SHP77 treated with DMSO at 0.1 percent for 48 hours (cell line): ENCODE data around the gene MAGEB2.
"Not testable (repeated sequence)": the region's sequence is repeated elsewhere in the genome, so short reads cannot be mapped to it uniquely, and the experiment has no call there.

ENCODE experiments used
- DNase-seq: peaks from one replicate; lab custom pipeline; 2025; lab: John Stamatoyannopoulos, UW

MAGEB2 gene

GRCh38 chrX:30215357-30215843 is at the start of gene MAGEB2:
MAGEB2 (plus strand) TSS chrX:30215563; CDS start chrX:30218581, 3,018 bp downstream.
- DNase-seq = peak; percentile 32

DNA sequence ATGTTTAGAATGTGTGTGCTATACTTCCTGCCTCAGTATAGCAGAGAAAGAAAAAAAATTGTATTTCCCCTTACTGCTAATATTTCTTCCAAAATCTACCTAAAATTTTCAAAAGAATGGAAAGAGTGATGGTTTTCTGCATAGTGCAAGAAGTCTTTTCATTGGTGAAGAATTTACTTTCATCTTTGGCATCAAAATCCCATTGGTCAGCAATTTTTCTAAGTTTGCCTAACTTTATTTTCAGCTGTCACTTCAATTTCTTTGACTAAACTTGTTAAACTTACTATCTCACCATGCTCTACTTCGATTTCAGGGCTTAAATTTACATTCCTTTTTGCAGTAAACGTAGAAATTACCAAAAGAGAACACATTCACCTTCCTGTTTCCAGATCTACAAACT is 44.5 kb upstream of the MAGEB2 start:
- no peak for DNase-seq

DNA sequence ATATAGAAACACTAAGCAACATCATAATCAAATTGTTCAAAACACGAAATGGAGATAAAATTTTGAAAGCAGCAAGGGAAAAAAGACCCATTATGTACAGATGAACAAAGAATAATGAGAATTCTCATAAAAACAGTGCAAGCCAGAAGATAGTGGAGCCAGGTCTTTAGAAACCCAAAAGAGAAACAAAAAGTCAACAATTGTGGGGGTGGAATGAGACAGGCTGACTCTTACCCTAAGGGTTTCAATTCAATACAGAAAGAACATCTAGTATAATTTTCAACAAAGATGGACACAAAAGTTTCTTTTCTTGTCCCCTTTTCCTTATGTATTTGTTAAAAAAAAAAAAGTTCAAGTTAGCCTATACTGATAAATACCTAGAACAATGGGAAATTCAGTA is 34.0 kb upstream of the MAGEB2 start:
- no peak for DNase-seq

- DNase-seq = no peak
These were observed 31.8 kb upstream of the MAGEB2 start for GRCh38 chrX:30183554-30183953.

DNA sequence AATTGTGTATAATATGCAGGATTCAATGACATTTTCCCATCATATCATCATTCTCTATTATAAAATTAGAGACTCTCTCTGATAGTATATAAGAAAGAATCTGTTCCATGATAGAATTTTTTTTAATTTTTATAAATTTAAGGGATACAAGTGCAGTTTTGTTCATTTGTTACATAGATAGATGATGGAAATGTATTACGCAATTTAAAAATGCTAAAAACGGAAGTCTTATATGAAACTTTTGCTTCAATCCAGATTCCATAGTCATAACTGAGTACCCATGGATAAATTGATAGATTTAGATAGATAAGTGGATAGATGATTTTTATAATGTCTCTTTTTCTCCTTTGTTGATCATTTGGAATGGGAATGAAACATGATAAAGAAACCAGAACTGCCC is 24.9 kb upstream of the MAGEB2 start:
- no peak for DNase-seq

- not testable (repeated sequence) for DNase-seq
These were observed 21.5 kb upstream of the MAGEB2 start for GRCh38 chrX:30193910-30194309.

DNA sequence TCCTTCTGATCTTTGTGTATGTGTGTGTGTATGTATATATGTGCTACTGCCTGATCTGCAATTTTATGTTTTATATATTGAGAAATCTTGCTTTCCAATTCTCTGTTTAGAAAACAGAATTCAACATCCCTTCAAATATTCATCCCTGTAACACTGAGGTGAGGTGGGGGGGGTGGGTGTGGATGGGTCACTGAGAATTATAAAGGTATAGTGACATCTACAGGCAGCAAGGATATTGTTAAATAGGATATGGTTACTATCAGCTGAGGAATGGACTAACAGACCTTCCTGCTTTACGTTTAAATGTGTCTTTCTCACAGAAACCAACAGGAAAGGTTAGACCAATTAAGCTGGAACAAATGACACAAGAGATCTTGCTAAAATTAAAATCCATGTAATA is 19.0 kb upstream of the MAGEB2 start:
- no peak for DNase-seq

DNA sequence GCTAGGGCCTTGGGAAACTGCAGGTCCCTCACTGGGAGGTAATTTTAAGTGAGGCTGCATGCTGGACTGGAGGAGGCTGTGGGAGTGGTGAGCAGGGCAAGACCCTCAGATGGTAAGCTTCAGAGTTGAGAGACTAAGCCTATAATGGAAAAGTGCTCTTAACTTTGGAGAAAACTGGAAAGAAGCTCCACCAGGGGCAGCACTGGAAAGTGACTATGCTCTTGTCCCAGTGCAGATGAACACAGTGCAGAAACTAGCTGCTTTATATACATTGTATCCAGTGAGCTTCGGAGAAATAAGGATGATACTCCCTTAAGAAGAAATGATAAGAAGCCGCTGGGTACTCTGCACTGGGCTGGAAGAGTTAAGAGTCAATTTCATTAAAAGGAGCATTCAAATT is 3.2 kb upstream of the MAGEB2 start:
- no peak for DNase-seq

DNA sequence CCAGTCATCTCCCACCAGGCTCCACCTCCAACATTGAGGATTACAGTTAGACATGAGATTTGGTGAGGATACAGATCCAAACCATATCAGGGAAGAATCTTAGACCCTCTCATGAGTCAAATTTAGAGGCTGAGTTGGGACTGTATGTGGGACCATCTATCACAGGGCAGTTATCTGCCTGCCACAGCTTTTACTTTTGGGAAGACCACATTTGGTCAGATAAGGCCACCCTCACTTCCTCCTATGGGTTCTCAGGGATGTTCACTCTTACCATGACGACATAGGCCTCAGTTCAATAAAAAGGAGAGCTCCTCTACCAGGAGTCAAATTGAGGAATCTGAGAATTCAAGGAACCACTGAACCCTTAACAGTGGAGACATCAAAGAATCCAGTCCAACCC is 2.1 kb downstream of the MAGEB2 start:
- no peak for DNase-seq

DNA sequence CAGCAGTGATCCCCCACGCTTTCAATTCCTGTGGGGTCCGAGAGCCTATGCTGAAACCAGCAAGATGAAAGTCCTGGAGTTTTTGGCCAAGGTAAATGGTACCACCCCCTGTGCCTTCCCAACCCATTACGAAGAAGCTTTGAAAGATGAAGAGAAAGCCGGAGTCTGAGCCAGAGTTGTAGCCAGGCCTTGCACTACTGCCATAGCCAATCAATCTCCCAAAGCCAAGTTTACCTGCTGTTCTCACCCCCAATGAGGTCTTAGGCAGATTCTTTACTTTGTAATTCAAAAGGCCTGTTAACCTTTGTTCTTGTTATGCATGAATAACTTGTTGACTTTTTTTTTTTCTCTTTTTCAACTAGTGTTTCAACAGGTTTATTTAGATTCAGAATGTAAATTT is 4.0 kb downstream of the MAGEB2 start:
- DNase-seq = no peak

DNA sequence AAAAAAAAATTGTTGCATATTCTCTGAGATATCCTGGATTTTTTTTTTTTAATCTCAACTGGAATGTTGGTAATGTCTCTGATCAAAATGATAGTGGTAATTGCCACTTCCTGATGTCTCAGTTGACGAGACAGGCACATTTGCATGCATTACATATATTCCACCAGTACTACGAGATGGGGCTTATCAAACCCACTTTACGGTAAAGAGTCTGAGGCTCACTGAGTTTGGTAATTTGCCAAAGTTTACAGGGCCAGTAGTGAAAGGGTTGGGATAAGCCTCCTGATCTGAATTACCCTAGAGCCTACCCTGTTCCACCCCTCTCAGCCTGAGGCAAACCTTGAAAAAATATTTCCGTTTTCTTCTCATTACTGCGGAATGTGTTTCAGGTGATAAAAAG is 5.3 kb downstream of the MAGEB2 start:
- DNase-seq = no peak

- DNase-seq = no peak
These were observed 9.2 kb downstream of the MAGEB2 start for GRCh38 chrX:30224536-30224935.

GRCh38 chrX:30228526-30228925 is 13.2 kb downstream of the MAGEB2 start:
- DNase-seq = no peak

DNA sequence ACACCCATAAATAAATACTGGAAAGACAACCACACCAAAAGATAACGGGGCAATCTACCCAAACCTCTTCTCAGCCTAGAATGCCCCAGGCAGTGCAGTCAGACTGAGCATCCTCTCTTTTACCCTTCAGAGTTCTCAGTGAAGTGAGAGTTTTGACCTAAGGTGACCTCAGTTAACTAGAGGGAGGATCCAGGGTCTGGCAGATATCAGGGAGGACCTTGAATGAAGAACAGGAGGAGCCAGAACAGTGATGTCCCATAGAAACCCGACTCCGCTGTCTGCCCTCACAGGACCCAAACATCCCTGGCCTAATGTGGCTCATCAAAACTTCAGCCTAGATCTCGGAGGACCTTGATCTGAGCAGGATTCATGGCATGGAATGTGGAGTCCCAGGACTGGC is 15.0 kb downstream of the MAGEB2 start, which contains the start of gene MAGEB3:
Gene MAGEB3, plus strand, starts transcription at position 263 of the 400 bp plus-strand sequence. CDS start 5,268 bp downstream, outside the sequence.
- no peak for DNase-seq

GRCh38 chrX:30241724-30242415 is 26.5 kb downstream of the MAGEB2 start, which contains the start of gene MAGEB4:
MAGEB4 (plus strand) TSS chrX:30242000; CDS start chrX:30242136, 136 bp downstream.
- DNase-seq = no peak

- no peak for DNase-seq
These were observed 31.6 kb downstream of the MAGEB2 start, which contains the start of gene MAGEB1 for GRCh38 chrX:30246769-30247489. MAGEB1 (plus strand) TSS chrX:30247146; CDS start chrX:30250494, 3,348 bp downstream.

DNA sequence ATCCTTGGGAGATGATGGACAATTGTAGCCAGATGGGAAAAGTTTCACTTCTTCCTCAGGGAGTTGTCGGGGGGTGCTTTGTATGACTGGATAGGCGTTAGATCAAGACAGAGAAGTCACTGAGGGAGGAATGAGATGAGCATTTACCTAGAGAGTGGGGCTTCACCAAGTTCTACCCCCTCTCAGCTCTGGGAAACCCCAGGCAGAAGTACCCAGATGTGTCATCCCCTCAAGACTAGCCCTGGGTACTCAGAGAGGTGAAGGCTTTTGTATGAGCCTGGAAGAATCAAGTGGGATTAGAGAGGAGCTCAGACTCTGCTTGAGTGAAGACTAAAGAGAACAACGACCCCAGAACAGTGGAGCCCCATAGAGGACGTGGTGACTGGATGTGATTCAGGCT is 33.5 kb downstream of the MAGEB2 start:
- DNase-seq = no peak

- DNase-seq = no peak
These were observed 37.9 kb downstream of the MAGEB2 start for GRCh38 chrX:30253257-30253656.

- no peak for DNase-seq
These were observed 44.6 kb downstream of the MAGEB2 start for GRCh38 chrX:30259927-30260326.

DNA sequence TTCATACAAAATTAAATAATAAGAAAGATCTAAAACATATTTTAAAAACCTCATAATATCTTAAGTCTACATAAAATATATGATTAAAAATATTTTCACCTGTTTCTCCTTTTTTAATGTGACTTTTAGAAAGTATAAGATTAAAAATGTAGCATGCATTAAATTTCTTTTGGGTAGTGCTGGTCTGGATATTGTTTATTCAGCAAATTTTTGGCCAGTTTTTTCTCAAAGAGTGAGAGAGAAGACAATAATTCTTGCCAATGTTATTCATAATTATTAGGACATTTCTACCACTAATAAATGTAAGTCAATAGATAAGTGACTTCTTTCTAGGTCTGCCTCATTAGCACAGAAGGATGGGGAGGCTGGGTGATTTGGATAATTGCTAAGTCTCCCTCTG is 45.6 kb downstream of the MAGEB2 start:
- DNase-seq = no peak

DNA sequence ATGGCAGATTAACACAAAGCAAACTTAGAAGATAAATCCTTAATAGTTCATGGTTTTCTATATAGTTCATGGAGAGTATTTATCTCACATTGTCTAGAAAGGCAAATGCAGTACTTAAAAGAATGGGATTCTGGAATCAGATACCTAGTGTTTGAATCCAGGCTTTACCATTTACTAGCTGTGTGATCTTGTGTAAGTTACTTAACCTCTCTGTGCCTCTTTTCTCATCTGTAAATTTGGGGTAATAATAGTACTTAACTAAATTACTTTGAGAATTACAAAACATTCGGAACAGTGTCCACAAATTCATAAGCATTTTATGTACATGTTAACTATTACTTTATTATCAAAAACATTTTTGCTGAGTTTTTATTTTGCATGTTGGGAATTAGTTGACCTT is 47.4 kb downstream of the MAGEB2 start:
- no peak for DNase-seq
